ENCODE data around the gene CD93.

Gene CD93

GRCh38 chr20:23125159-23125558 is 39.0 kb upstream of the CD93 start:
- TF ChIP-seq, protein P1, sequence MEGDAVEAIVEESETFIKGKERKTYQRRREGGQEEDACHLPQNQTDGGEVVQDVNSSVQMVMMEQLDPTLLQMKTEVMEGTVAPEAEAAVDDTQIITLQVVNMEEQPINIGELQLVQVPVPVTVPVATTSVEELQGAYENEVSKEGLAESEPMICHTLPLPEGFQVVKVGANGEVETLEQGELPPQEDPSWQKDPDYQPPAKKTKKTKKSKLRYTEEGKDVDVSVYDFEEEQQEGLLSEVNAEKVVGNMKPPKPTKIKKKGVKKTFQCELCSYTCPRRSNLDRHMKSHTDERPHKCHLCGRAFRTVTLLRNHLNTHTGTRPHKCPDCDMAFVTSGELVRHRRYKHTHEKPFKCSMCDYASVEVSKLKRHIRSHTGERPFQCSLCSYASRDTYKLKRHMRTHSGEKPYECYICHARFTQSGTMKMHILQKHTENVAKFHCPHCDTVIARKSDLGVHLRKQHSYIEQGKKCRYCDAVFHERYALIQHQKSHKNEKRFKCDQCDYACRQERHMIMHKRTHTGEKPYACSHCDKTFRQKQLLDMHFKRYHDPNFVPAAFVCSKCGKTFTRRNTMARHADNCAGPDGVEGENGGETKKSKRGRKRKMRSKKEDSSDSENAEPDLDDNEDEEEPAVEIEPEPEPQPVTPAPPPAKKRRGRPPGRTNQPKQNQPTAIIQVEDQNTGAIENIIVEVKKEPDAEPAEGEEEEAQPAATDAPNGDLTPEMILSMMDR (conservative IDR thresholded peaks at IDR 0.05; ENCODE audit: control insufficient read depth, insufficient read depth, low read depth, low read length), result no peak
- no peak for DNase-seq (ENCODE audit: low read depth)
- no peak overlapping the region for H3K4me3 ChIP-seq (ENCODE audit: control insufficient read depth, low read depth, low read length)

DNA sequence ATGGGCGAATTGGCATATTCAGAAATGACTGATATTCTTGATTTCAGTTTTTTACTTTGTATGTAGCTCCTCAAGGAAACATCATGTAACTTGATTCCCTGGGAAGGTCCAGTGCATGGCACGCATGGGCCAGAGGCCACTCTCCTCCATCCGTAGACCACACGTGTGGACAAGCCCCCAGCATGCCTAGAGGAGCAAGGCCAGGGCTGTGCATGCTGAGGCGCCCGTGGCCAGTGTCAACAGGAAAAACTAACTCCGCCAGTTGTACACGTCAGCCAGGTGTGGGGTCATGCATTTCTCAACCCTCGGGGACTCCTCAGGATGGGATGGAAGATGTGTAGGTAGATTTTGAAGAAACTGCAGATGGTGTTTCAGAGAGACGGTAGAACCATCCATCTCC is 37.8 kb upstream of the CD93 start:
- TF ChIP-seq, protein P1 (conservative IDR thresholded peaks at IDR 0.05; ENCODE audit: control insufficient read depth, insufficient read depth, low read depth, low read length), result no peak
- no peak overlapping the region for H3K4me3 ChIP-seq (ENCODE audit: control insufficient read depth, low read depth, low read length)
- DNase-seq (ENCODE audit: low read depth), result no peak

GRCh38 chr20:23122796-23123655 is 36.9 kb upstream of the CD93 start:
- no peak overlapping the region for H3K4me3 ChIP-seq (ENCODE audit: control insufficient read depth, low read depth, low read length)
- no peak for DNase-seq (ENCODE audit: low read depth)
- TF ChIP-seq, protein P1 (conservative IDR thresholded peaks at IDR 0.05; ENCODE audit: control insufficient read depth, insufficient read depth, low read depth, low read length), result no peak

DNA sequence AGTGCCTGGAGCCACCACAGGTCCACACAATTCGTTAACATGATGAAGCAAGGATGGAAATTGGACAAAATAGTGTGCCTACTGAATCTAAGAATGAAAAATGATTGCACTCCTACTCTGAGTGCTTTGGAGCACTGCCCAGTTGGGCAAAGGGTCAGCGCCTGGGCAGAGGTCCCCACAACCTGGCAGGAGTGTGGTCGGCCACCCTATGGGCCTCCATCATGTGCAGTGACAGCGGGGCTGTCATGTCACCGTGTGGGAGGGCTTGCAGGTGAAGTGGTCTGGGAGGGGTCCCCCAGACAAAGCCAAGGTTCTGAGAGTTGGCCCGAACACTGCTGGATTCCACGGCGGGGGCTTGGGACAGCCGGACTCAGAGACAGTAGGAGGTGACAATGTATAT is 36.2 kb upstream of the CD93 start:
- DNase-seq (ENCODE audit: low read depth), result no peak
- TF ChIP-seq, protein P1 (conservative IDR thresholded peaks at IDR 0.05; ENCODE audit: control insufficient read depth, insufficient read depth, low read depth, low read length), result no peak
- H3K4me3 ChIP-seq (ENCODE audit: control insufficient read depth, low read depth, low read length), result no peak overlapping the region

- no peak for DNase-seq (ENCODE audit: low read depth)
- TF ChIP-seq, protein P1 (conservative IDR thresholded peaks at IDR 0.05; ENCODE audit: control insufficient read depth, insufficient read depth, low read depth, low read length), result no peak
- no peak overlapping the region for H3K4me3 ChIP-seq (ENCODE audit: control insufficient read depth, low read depth, low read length)
These were observed 35.7 kb upstream of the CD93 start for GRCh38 chr20:23121751-23122320.

DNA sequence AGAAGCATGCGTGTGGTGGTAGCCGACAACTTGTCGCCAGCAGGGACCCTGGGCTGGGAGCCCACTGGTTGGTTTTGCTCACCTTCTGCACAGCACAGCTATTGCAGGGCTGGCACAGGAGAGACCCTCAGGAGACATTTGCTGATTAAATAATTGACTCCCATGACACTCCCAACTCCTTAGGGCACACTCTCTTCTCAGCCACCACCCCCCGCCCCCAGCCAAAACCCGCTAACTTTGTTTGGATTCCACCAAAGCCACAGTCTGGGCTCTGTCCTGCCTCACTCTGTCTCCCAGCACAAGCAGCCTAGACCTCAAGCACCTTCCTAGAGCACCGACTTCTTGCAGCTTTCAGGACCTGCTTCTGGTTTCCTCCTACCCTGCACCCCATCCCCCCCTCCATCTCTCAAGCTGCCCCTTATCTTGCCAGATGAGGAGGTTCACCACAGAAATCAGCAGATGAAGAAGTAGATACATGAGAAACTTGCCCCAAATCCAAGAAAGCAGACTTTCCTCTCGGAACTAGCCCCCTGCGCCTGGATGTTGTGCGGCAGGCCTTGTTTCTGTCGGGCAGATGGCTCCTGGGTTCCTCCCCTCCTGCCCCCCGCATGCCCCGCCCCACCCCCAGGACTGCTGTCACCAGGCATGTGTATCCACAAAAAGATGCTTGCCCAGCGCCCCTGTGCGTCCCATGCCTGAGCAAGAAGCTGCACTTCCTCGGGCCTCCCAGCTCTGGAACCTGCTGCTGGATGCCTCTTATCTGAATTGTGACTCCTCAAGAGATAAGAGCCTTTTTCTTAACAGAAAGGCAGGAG is 35.0 kb upstream of the CD93 start:
- DNase-seq (ENCODE audit: low read depth), result no peak
- TF ChIP-seq, protein P1 (conservative IDR thresholded peaks at IDR 0.05; ENCODE audit: control insufficient read depth, insufficient read depth, low read depth, low read length), result no peak
- H3K4me3 ChIP-seq (ENCODE audit: control insufficient read depth, low read depth, low read length), result no peak overlapping the region

Measured in fibroblast of mammary gland (primary cell).